ENCODE measurements around the gene KSR1. TPM values are rescaled to one million over a fixed set of nuclear protein-coding genes. Genes with fewer than 3 reads are reported as not detected.

Gene KSR1
- total and polyA plus RNA-seq, 2 experiments from 2014 or later, result 7.8 to 53.2 TPM

- Mint-ChIP-seq H3K27me3 (ENCODE audit: insufficient read depth, low read depth, poor library complexity) (peaks cover 7% of the 10 kb centered on the region), H3K9me3 (no peaks in the 10 kb centered on the region; the same call in 2 of the 3 replicates), H3K4me1 (peaks cover 12% of the 10 kb centered on the region), H3K27ac (no peak overlapping the region), H3K36me3 (ENCODE audit: low read depth) (peaks cover 30% of the 10 kb centered on the region), H3K4me3 (no peak overlapping the region)
- H3K4me2 ChIP-seq, result no peak overlapping the region
- peak; percentile 48 for ATAC-seq
- DNase-seq (ENCODE audit: low spot score), result peak; percentile 90
- H3K4me3 ChIP-seq, result no peak overlapping the region
- no peak for TF ChIP-seq EZH2 (IDR thresholded peaks at IDR 0.05; ENCODE audit: low read depth, unreplicated experiment)
- peak; percentile 91 to 98 for TF ChIP-seq CTCF (conservative IDR thresholded peaks at IDR 0.05; ENCODE audit: low read depth in 2 of 2)
- H4K20me1 ChIP-seq (replicated peaks; ENCODE audit: insufficient read depth), result no peaks in the 10 kb centered on the region
- no peaks in the 10 kb centered on the region for H3K79me2 ChIP-seq (replicated peaks; ENCODE audit: insufficient read depth)
- no peaks in the 10 kb centered on the region for H3K27me3 ChIP-seq (ENCODE audit: insufficient read depth)
- H3K4me1 ChIP-seq (ENCODE audit: insufficient read depth), result peaks cover 5% of the 10 kb centered on the region; the same call in 1 of the 2 replicates
- H3F3A ChIP-seq (replicated peaks; ENCODE audit: low read depth), result no peaks in the 10 kb centered on the region
- H2AFZ ChIP-seq, result no peak overlapping the region
- no peaks in the 10 kb centered on the region; the same call in 1 of the 2 replicates for H3K36me3 ChIP-seq (ENCODE audit: insufficient read depth)
- no peaks in the 10 kb centered on the region for H3K9me2 ChIP-seq (ENCODE audit: insufficient read depth)
- H3K27ac ChIP-seq (ENCODE audit: low read depth), result no peak overlapping the region
Observed at GRCh38 chr17:27601069-27601974, 145.1 kb downstream of the KSR1 start.

- Mint-ChIP-seq H3K9me3 (no peaks in the 10 kb centered on the region; the same call in 2 of the 3 replicates), H3K27ac (no peak overlapping the region)
- no peak for TF ChIP-seq NANOG (IDR thresholded peaks at IDR 0.05; ENCODE audit: borderline replicate concordance)
- no peak for TF ChIP-seq ZNF462 (CRISPR knock-in tag; IDR thresholded peaks at IDR 0.05)
- TF ChIP-seq CREB1 (CRISPR knock-in tag; IDR thresholded peaks at IDR 0.05; ENCODE audit: low read depth), result no peak
- no peak for TF ChIP-seq EZH2 (IDR thresholded peaks at IDR 0.05; ENCODE audit: low read depth, unreplicated experiment)
- TF ChIP-seq ETS1 (IDR thresholded peaks at IDR 0.05), result no peak
- no peak for TF ChIP-seq EZH2phosphoT487 (IDR thresholded peaks at IDR 0.05; ENCODE audit: unreplicated experiment)
- no peak for TF ChIP-seq CTCF (conservative IDR thresholded peaks at IDR 0.05; ENCODE audit: low read depth in 2 of 2)
- TF ChIP-seq POLR2AphosphoS5 (IDR thresholded peaks at IDR 0.05; ENCODE audit: low read depth), result no peak
Observed at GRCh38 chr17:27601975-27602302, 145.7 kb downstream of the KSR1 start.

More at GRCh38 chr17:27601975-27602302, 145.7 kb downstream of the KSR1 start:
- Mint-ChIP-seq H3K36me3 (ENCODE audit: low read depth) (peaks cover 28% of the 10 kb centered on the region), H3K4me1 (peaks cover 12% of the 10 kb centered on the region), H3K27me3 (ENCODE audit: insufficient read depth, low read depth, poor library complexity) (peaks cover 7% of the 10 kb centered on the region), H3K4me3 (no peak overlapping the region)
- Histone ChIP-seq H3F3A (replicated peaks; ENCODE audit: low read depth) (no peaks in the 10 kb centered on the region), H3K4me3 (no peak overlapping the region), H3K9me2 (ENCODE audit: insufficient read depth) (no peaks in the 10 kb centered on the region), H3K4me1 (ENCODE audit: insufficient read depth) (peaks cover 5% of the 10 kb centered on the region; the same call in 1 of the 2 replicates), H3K27me3 (ENCODE audit: insufficient read depth) (no peaks in the 10 kb centered on the region), H3K79me2 (replicated peaks; ENCODE audit: insufficient read depth) (no peaks in the 10 kb centered on the region), H3K36me3 (ENCODE audit: insufficient read depth) (no peaks in the 10 kb centered on the region; the same call in 1 of the 2 replicates), H4K20me1 (replicated peaks; ENCODE audit: insufficient read depth) (no peaks in the 10 kb centered on the region), H3K27ac (ENCODE audit: low read depth) (no peak overlapping the region), H3K4me2 (no peak overlapping the region), H2AFZ (no peak overlapping the region)
- ATAC-seq, result no peak
- DNase-seq (ENCODE audit: low spot score), result no peak
